Measurements from ENCODE around the gene PHPT1.
"Not testable (repeated sequence)": the region's sequence is repeated elsewhere in the genome, so short reads cannot be mapped to it uniquely, and the experiment has no call there.

The PHPT1 gene

GRCh38 chr9:136823136-136824046 is 25.8 kb upstream of the PHPT1 start:
- no peak for DNase-seq

- DNase-seq = no peak
These were observed 24.5 kb upstream of the PHPT1 start for GRCh38 chr9:136824496-136825225.

- DNase-seq = no peak
These were observed 23.7 kb upstream of the PHPT1 start for GRCh38 chr9:136825295-136826187.

- DNase-seq = no peak
These were observed 23.0 kb upstream of the PHPT1 start for GRCh38 chr9:136826188-136826541.

GRCh38 chr9:136826703-136827582 is 22.3 kb upstream of the PHPT1 start:
- no peak for DNase-seq

GRCh38 chr9:136827794-136828473 is 21.3 kb upstream of the PHPT1 start:
- no peak for DNase-seq

GRCh38 chr9:136828474-136829140 is 20.6 kb upstream of the PHPT1 start:
- DNase-seq = no peak

- no peak for DNase-seq
These were observed 19.8 kb upstream of the PHPT1 start for GRCh38 chr9:136829412-136829811.

- no peak for DNase-seq
These were observed 19.0 kb upstream of the PHPT1 start for GRCh38 chr9:136829981-136830885.

- DNase-seq = no peak
These were observed 18.0 kb upstream of the PHPT1 start for GRCh38 chr9:136831002-136831719.

- no peak for DNase-seq
These were observed 17.5 kb upstream of the PHPT1 start for GRCh38 chr9:136831720-136832104.

GRCh38 chr9:136832581-136832980 is 16.6 kb upstream of the PHPT1 start:
- no peak for DNase-seq

- not testable (repeated sequence) for DNase-seq
These were observed 15.7 kb upstream of the PHPT1 start for GRCh38 chr9:136833381-136834048.

- no peak for DNase-seq
These were observed 13.9 kb upstream of the PHPT1 start for GRCh38 chr9:136835162-136835931.

GRCh38 chr9:136835932-136836904 is 13.0 kb upstream of the PHPT1 start:
- no peak for DNase-seq

- no peak for DNase-seq
These were observed 11.9 kb upstream of the PHPT1 start for GRCh38 chr9:136837146-136837855.
